Measurements from ENCODE around the gene DCAF5. TPM values are rescaled to one million over a fixed set of nuclear protein-coding genes. Genes with fewer than 3 reads are reported as not detected.

The DCAF5 gene
- total and polyA plus RNA-seq, 2 of the 13 experiments (the other 11 are each of a cell fraction or from before 2014, with no cell fraction given): 13.4 to 31.6 TPM

GRCh38 chr14:69087061-69087461, 65.9 kb downstream of the DCAF5 start:
- peaks cover 4 to 69% of the 10 kb centered on the region in 2 experiments; a peak in 4 of 5 replicates for H3K36me3 ChIP-seq (replicated peaks in 1 of 2; ENCODE audit: control insufficient read depth in 1 of 2, insufficient read depth in 2 of 2, low read length in 2 of 2)
- H3K27ac ChIP-seq (ENCODE audit: extremely low read length, insufficient read depth, low read length): no peak overlapping the region
- CTCF ChIA-PET (ENCODE audit: low intra/inter-chr PET ratio, low total read pairs): no interaction called here
- intact Hi-C loops (cut with micrococcal nuclease; ENCODE audit: unreplicated experiment) (no loop called here), in situ Hi-C loops (cut with HindIII; ENCODE audit: extremely low pct_ligation_motif_present, low pct_unique_long_range_greater_than_20kb) (no loop called here)
- no peak for FAIRE-seq
- H3K4me3 ChIP-seq (replicated peaks in 1 of 3; ENCODE audit: insufficient read depth in 1 of 3, low read depth in 2 of 3, low read length in 3 of 3): no peak overlapping the region
- POLR2A ChIA-PET: no interaction called here
- H3K4me2 ChIP-seq (ENCODE audit: low read depth, low read length): no peak overlapping the region
- peaks cover 2% of the 10 kb centered on the region for H3K4me1 ChIP-seq (ENCODE audit: insufficient read depth, low read length)
- no peak for TF ChIP-seq PHF5A (CRISPR knock-in tag; IDR thresholded peaks at IDR 0.05; ENCODE audit: low read depth, unreplicated experiment)
- no peak for TF ChIP-seq ZNF318 (CRISPR knock-in tag; IDR thresholded peaks at IDR 0.05)
- TF ChIP-seq POLR2G (IDR thresholded peaks at IDR 0.05; ENCODE audit: low read depth, low read length): no peak
- TF ChIP-seq ARID4A (CRISPR knock-in tag; IDR thresholded peaks at IDR 0.05; ENCODE audit: borderline replicate concordance): no peak
- TF ChIP-seq ZNF724P (CRISPR knock-in tag; IDR thresholded peaks at IDR 0.05; ENCODE audit: borderline replicate concordance): no peak
- no peak for TF ChIP-seq ZSCAN29 (CRISPR knock-in tag; conservative IDR thresholded peaks at IDR 0.05)
- TF ChIP-seq ISX (CRISPR knock-in tag; conservative IDR thresholded peaks at IDR 0.05): no peak
- TF ChIP-seq SAP130 (CRISPR knock-in tag; IDR thresholded peaks at IDR 0.05; ENCODE audit: low read depth): no peak
- no peak overlapping the region for H2AFZ ChIP-seq (ENCODE audit: low read length)
- no peak for DNase-seq (ENCODE audit: low spot score)
- ATAC-seq: no peak
- no peaks in the 10 kb centered on the region for H3K9me3 ChIP-seq (ENCODE audit: low read length)
- 99% methylated on average over 3 of the region's 3 CpGs for WGBS (ENCODE audit: low lambda C conversion rate)
- H3K79me2 ChIP-seq (ENCODE audit: insufficient read depth, low read length): no peaks in the 10 kb centered on the region
- no TSS peak for BruUV-seq (replicated peaks)
- no peak overlapping the region for H3K9ac ChIP-seq (ENCODE audit: insufficient read depth, low read depth, low read length)
- H4K20me1 ChIP-seq (ENCODE audit: insufficient read depth, low read length): no peaks in the 10 kb centered on the region
- no peaks in the 10 kb centered on the region for H3K27me3 ChIP-seq (ENCODE audit: control insufficient read depth in 1 of 2, insufficient read depth in 2 of 2, low read length in 2 of 2)

All from HepG2 (cell line).